CMK (cell line): ENCODE results near the gene IBA57.

Experiments
- DNase-seq: peaks from one replicate; pipeline ENCODE4 v3.0.0-alpha.2; 2010; ENCODE audit warnings: low read depth

The IBA57 gene

GRCh38 chr1:228144993-228145343 is 20.6 kb upstream of the IBA57 start:
- DNase-seq: no peak

- no peak for DNase-seq
Observed at GRCh38 chr1:228145463-228146416, 19.9 kb upstream of the IBA57 start.

- no peak for DNase-seq
Observed at GRCh38 chr1:228146417-228147150, 19.0 kb upstream of the IBA57 start.

- no peak for DNase-seq
Observed at GRCh38 chr1:228147151-228147693, 18.4 kb upstream of the IBA57 start.

- no peak for DNase-seq
Observed at GRCh38 chr1:228147768-228148167, 17.8 kb upstream of the IBA57 start.

GRCh38 chr1:228148196-228148861 is 17.3 kb upstream of the IBA57 start:
- no peak for DNase-seq

- no peak for DNase-seq
Observed at GRCh38 chr1:228148935-228149405, 16.6 kb upstream of the IBA57 start.

- no peak for DNase-seq
Observed at GRCh38 chr1:228149406-228150119, 16.0 kb upstream of the IBA57 start, which contains the start of gene GJC2. Gene GJC2, plus strand, starts transcription at chr1:228149930. Its CDS starts 7,829 bp downstream, at chr1:228157759.

- DNase-seq: no peak
Observed at GRCh38 chr1:228150120-228150460, 15.5 kb upstream of the IBA57 start.

- DNase-seq: no peak
Observed at GRCh38 chr1:228150461-228151179, 15.0 kb upstream of the IBA57 start.

GRCh38 chr1:228151180-228151925 is 14.3 kb upstream of the IBA57 start:
- no peak for DNase-seq

- DNase-seq: no peak
Observed at GRCh38 chr1:228152097-228152917, 13.3 kb upstream of the IBA57 start.

- DNase-seq: no peak
Observed at GRCh38 chr1:228152918-228153258, 12.7 kb upstream of the IBA57 start.

GRCh38 chr1:228154021-228154669 is 11.5 kb upstream of the IBA57 start:
- DNase-seq: no peak

- DNase-seq: no peak
Observed at GRCh38 chr1:228154670-228155571, 10.7 kb upstream of the IBA57 start.

- DNase-seq: no peak
Observed at GRCh38 chr1:228155596-228156514, 9.7 kb upstream of the IBA57 start.

- DNase-seq: no peak
Observed at GRCh38 chr1:228156515-228156881, 9.1 kb upstream of the IBA57 start.
